CD4-positive, alpha-beta T cell treated with Interleukin-15 for 1 hour (primary cell): Measurements from ENCODE around the gene CCDC117.
"Not testable (repeated sequence)": the region's sequence is repeated elsewhere in the genome, so short reads cannot be mapped to it uniquely, and the experiment has no call there.

Experiments
- DNase-seq: peaks from one replicate; pipeline ENCODE4 v3.0.0-alpha.2; 2020

CCDC117 gene

DNA sequence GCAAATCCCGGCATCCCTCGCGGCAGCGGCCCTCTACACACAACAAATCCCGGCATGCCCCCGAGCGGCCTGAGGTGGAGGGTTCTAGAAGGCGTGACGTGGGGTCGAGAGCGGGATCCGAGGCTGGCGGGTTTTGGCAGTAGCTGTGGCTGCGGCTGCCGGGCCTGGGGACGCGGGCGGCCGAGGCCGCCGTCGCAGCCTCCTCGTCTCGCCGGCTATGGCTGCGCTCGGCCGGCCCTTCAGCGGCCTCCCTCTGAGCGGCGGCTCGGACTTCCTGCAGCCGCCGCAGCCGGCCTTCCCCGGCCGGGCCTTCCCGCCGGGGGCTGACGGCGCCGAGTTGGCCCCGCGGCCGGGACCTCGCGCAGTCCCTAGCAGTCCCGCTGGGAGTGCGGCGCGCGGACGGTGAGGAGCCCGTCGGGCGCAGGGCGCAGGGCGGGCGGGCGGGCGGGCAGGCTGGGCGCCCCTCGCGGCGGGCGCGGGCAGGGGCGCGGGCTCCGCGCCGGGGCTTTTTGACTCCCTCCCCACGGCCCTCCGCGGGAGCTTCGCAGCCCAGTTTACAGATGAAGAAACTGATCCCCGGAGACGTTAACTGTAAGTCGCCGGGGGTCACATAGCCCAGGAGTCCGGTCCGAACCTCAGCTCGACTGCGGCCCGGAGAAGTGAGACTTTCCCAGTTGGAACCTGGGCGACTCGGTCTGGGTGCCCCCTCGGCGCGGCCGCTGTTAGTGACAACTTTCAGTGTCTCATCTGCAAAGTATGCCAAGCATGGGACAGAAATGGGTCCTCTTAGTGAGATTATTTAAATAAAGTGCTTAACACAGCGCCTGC, at the start of gene CCDC117:
CCDC117 (plus strand) TSS at position 63 of the 828 bp plus-strand sequence; CDS start at position 218, 155 bp downstream.
- peak; percentile 95 for DNase-seq

- DNase-seq = no peak
Observed at GRCh38 chr22:28728002-28728401, 44.5 kb upstream of the CCDC117 start.

- no peak for DNase-seq
Observed at GRCh38 chr22:28728621-28729313, 43.7 kb upstream of the CCDC117 start.

DNA sequence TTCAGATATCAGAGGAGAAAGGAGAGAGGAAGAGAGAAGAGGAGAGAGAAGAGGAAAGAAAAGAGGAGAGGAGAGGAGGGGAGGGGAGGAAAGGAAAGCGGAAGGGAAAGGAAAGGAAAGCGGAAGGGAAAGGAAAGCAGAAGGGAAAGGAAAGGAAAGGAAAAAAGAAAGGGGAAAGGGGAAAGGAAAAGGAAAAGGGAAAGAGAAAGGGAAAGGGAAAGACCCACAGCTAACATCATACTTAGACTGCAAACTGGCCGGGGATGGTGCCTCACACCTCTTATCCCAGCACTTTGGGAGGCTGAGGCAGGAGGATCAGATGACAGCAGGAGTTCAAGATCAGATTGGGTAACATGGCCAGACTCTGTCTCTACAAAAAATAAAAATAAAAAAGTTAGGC, 42.3 kb upstream of the CCDC117 start:
- DNase-seq = no peak

DNA sequence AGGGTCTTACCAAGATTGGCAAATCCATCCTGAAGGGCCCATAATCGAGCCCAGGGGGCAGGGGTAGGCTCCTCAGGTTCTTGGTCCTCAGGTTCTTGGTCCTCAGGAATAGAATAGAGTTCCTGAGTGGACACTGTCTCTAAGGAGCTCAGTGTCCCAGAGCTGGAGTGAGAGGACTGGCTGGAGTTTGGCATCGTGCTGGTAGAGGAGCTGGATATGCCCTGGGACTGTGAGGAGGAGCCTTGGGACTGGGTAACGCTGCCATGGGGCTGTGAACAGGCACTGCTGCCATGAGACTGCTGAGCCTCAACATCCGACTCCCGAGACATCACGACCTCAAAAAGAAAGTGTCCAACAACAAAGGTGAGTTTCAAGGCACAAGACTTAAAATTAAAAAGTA, 38.1 kb upstream of the CCDC117 start:
- no peak for DNase-seq

DNA sequence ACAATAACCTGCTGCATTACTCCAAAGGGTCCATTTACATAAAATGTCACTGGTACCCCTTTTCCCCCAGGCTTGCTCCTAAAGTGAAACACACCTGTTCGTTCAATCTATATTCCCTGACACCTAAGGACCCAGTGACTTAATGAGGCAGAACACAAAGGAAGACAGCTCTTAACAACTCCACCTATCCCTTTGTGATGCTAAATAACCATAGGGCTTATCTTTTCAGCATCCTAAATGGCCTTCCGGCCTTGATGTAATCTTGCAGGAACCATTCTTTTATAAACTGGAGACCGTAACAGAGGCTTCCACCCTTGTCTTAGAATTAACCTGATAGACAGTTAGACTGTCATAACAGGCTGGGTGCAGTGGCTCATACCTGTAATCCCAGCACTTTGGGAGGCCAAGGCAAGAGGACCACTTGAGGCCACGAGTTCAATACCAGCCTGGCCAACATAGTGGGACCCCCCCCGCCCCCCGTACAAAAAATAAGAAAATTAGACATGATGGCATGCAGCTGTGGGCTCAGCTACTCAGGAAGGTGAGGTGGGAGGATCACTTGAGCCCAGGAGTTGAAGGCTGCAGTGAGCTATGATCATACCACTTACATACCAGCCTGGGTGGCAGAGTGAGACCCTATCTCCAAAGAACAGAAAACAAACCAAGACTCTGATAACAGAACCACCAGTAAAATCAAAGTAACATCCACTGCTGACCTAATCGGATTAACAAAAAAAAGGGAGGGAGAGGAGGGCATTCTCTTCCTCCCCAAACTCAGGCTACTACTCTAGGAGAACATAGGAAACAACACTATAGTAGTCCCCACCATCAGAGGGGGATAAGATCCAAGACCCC, 36.0 kb upstream of the CCDC117 start:
- no peak for DNase-seq

DNA sequence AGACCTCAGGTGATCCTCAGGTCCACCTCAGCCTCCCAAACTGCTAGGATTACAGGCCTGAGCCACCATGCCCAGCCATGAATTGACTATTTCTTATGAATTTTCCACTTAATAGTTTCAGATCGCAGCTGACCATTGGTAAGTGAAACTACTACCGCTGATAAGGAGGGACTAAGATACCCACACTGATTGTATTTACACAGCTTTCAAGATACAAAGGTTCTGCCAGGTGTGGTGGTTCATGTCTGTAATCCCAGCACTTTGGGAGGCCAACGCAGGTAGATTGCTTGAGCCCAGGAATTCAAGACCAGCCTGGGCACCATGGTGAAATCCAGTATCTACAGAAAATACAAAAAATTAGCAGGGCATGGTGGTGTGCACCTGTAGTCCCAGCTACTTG, 34.8 kb upstream of the CCDC117 start:
- DNase-seq = no peak

- not testable (repeated sequence) for DNase-seq
Observed at GRCh38 chr22:28738876-28739275, 33.6 kb upstream of the CCDC117 start.

GRCh38 chr22:28741200-28741784, 31.2 kb upstream of the CCDC117 start:
- no peak for DNase-seq

GRCh38 chr22:28741785-28742561, 30.5 kb upstream of the CCDC117 start, which contains the start of the genes CHEK2 and HSCB:
CHEK2 (minus strand) TSS chr22:28741820; CDS start chr22:28734721, 7,099 bp downstream.
HSCB (plus strand) TSS chr22:28742039; CDS start chr22:28742096, 57 bp downstream.
- DNase-seq = peak; percentile 98

DNA sequence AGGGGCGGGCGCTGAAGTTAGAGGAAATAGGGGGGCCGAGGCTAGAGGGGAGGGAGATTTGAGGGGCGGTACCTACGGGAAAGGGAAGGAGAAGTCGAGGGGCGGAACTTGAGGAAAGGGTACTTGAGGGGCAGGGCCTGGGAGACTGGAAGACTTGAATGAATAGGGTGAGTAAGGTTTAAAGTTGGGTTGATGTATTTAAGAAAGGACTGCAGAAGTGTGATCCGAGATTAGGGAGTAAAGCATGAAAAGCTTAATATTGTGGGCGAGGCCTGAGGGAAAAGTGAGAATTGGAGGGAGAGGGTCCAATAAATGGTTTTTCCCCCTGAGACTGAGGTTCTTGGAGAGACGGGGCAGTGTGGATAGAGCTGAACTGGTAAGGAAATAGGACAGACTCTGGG, 29.9 kb upstream of the CCDC117 start:
- DNase-seq = no peak

DNA sequence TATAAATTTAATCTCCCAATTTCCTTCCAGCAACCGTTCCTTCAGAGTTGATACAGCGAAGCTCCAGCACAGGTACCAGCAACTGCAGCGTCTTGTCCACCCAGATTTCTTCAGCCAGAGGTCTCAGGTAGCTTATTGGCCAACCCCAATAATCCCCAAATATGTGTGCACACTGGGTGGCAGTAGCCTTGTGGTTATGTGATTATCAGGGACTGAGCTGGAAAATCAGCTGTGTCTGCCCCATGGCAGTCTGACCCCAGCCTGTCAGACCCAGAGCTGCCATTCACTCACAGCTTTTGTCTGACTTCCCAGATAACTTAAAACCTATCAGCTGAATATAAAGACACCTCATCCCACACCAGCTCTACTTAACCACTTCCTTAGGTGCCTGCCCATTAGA, 28.6 kb upstream of the CCDC117 start:
- DNase-seq = no peak

DNA sequence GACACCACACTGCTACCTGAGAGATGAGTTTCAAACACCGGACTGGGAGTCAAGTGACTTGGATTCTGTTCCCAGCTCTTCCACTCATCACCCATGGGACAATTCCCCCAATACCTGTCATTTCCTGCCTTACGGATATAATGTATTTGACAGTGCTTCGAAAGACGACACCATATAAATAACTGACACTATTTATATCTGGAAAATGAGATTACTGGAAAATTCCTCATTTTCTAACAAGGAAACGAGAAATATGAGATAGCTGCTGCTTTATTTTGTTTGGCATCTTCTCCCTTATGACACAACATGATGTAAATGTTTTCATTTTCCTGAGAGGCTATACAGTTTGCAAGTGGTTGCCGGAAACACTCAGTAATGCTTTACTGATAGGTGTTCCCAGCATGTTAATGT, 22.0 kb upstream of the CCDC117 start:
- no peak for DNase-seq

DNA sequence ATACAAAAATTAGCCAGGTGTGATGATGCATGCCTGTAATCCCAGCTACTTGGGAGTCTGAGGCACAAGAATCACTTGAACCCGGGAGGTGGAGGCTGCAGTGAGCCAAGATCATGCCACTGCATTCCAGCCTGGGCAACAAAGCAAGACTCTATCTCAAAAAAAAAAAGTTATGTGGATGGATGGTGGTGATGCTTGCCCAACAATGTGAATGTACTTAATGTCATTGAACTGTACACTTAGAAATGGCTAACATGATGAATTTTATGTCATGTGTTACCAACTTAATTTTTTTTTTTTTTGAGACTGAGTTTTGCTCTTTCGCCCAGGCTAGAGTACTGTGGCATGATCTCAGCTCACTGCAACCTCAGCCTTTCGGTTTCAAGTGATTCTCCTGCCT, 18.0 kb upstream of the CCDC117 start:
- not testable (repeated sequence) for DNase-seq

DNA sequence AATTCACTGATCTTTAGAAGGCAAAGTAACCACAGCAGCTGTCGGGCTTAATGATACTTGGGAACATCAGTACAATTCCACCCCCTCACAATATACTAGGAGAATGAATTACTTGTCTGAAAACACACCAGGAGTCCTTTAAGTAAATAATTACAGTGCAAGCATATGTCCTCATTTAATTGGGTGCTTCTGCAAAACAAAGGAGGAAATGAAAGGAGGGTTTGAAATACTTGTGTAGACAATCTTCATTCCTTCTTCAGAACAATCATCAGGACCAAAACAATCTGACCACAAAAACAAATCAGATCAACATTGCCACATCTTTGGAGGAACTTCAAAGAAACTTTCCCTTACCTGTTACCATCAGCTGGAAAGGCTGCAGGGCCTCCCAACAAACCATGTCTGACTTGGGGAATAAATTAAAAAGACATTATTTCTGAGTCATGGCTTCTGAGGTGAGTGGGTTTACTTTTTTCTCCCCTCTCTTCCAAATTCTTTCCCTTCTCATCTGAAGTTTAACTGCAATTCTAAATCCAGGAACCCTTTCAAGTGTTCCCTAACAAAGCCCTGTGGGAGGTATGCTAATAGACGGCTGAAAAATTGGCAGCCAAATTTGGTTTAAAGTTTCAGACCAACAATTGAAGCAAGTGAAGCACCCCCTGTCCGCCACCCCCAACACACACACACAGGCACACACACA, 12.5 kb upstream of the CCDC117 start:
- no peak for DNase-seq

GRCh38 chr22:28761449-28761755, 11.1 kb upstream of the CCDC117 start:
- no peak for DNase-seq

DNA sequence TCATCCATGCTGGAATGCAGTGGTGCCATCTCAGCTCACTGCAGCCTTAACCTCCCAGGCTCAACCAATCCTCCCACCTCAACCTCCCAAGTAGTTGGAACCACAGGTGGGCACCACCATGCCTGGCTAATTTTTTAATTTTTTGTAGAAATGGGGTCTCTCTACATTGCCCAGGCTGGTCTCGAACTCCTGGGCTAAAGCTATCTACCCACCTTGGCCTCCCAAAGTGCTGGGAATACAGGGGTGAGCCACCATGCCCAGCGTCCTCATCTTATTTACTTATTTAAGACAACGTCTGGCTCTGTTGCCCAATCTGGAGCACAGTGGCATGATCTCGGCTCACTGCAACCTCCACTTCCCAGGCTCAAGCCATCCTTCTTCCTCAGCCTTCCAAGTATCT, 10.5 kb upstream of the CCDC117 start:
- not testable (repeated sequence) for DNase-seq

DNA sequence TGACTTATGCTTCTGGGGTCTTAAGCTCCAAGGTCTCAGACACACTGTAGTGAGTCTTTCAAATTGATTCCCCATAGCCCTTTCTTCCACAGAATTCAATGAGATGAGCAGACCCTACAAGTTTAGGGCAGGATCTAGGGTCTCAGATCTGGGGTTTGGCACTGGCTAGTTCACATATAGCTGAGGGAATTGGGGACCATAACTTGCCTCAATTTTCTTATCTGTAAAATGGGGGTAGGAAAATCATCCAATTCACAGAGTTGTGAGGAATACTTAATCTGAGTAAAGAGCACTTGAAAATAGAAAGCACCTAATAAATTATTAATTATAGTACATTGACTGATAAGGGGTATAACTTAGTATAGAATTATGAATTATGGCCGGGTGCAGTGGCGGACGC, 5.9 kb upstream of the CCDC117 start:
- no peak for DNase-seq

DNA sequence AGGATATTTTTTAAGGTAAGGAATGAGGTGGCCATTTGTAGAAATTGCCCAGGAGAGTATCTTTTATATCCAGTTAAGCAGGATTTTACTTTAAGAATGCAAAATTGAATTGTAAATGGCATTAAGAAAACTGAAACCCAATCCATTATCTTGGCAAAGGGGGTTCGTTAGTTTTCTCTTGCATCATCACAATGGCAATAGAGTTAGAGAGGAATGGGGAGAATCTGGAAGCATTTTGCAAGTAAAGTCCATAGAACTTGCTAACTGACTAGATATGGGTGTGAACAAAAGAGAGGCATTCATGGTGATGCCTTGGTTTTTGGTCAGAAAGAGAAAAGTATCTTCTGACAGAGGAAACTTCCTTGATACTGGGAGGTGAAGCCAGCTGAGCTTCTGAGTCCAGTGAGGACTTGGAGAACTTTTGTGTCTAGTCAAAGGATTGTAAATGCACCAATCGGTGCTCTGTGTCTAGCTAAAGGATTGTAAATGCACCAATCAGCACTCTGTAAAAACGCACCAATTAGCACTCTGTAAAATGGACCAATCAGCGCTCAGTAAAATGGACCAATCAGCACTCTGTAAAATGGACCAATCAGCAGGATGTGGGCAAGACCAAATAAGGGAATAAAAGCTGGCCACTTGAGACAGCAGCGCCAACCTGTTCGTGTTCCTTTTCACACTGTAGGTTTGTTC, 3.6 kb upstream of the CCDC117 start:
- no peak for DNase-seq

DNA sequence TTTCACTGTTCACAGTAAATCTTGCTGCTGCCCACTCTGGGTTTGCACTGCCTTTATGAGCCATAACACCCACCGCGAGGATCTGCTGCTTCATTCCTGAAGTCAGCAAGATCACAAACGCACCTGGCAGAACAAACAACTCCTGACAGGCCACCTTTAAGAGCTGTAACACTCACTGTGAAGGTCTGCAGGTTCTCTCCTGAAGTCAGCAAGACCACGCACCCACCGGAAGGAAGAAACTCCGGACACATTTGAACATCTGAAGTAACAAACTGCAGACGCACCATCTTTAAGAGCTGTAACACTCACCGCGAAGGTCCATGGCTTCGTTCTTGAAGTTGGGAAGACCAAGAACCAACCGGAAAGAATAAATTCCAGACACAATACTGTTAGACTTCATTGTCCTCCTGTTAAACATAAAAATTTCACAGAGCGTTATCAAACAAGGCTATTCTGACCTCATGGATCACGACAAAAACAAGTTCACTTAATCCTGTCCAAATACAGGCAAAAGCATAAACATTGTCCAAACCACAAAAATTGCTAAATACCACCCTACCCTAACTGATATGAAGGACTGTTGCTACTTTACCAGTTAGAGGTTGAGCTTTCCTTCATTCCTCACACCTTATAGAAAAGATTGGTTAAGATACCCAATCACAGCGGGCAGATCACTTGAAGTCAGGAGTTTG, 3.0 kb upstream of the CCDC117 start:
- DNase-seq = no peak
